Loucy (cell line): ENCODE data around the gene UPK3A.

Experiments
- H2AFZ ChIP-seq: fragments of 200-600 bp; sonication (generic); 2 replicates; pipeline ENCODE4 v1.6.0; 2016; ENCODE audit warnings: antibody characterized with exemption, mild to moderate bottlenecking, low read length, moderate library complexity
- H3F3A ChIP-seq: fragments of 200-600 bp; 2 replicates; pipeline ENCODE4 v1.6.0; 2016; ENCODE audit warnings: antibody characterized with exemption, low read depth, mild to moderate bottlenecking
- H3K27me3 ChIP-seq: fragments of 200-600 bp; sonication (generic); 2 replicates; pipeline ENCODE4 v1.6.1; 2014; ENCODE audit warnings: low read length, mild to moderate bottlenecking; ENCODE audit not compliant: insufficient read depth, poor library complexity, severe bottlenecking
- H3K36me3 ChIP-seq: fragments of 200-600 bp; sonication (generic); 2 replicates; pipeline ENCODE4 v1.6.1; 2016; ENCODE audit warnings: low read length; ENCODE audit not compliant: insufficient read depth
- H3K4me1 ChIP-seq: fragments of 200-600 bp; sonication (generic); 2 replicates; pipeline ENCODE4 v1.5.1; 2014; ENCODE audit warnings: low read length, mild to moderate bottlenecking; ENCODE audit not compliant: insufficient read depth, poor library complexity, severe bottlenecking
- H3K4me2 ChIP-seq: fragments of 200-600 bp; sonication (generic); 2 replicates; pipeline ENCODE4 v1.6.0; 2014; ENCODE audit warnings: antibody characterized with exemption, low read length, low read depth, mild to moderate bottlenecking; ENCODE audit not compliant: poor library complexity, severe bottlenecking
- H3K4me3 ChIP-seq: fragments of 200-600 bp; sonication (generic); 2 replicates; pipeline ENCODE4 v1.5.1; 2014; ENCODE audit warnings: low read length, mild to moderate bottlenecking, mixed read lengths; ENCODE audit not compliant: poor library complexity, severe bottlenecking
- H3K79me2 ChIP-seq: fragments of 200-600 bp; sonication (generic); 2 replicates; pipeline ENCODE4 v1.6.1; 2014; ENCODE audit warnings: low read length; ENCODE audit not compliant: insufficient read depth
- H3K9ac ChIP-seq: fragments of 200-600 bp; sonication (generic); 2 replicates; pipeline ENCODE4 v1.6.0; 2014; ENCODE audit warnings: mild to moderate bottlenecking, low read depth, low read length, moderate library complexity; ENCODE audit not compliant: poor library complexity, severe bottlenecking
- H3K9me2 ChIP-seq: fragments of 200-600 bp; sonication (generic); replicated peaks from 2 replicates; pipeline ENCODE4 v1.6.1; 2016; ENCODE audit warnings: low read depth, low read length, mixed read lengths
- H3K9me3 ChIP-seq: fragments of 200-600 bp; sonication (generic); 2 replicates; pipeline ENCODE4 v1.6.1; 2014; ENCODE audit warnings: mild to moderate bottlenecking, antibody characterized with exemption, low read length, low read depth; ENCODE audit not compliant: insufficient read depth
- H4K20me1 ChIP-seq: fragments of 200-600 bp; sonication (generic); 2 replicates; pipeline ENCODE4 v1.6.0; 2014; ENCODE audit warnings: antibody characterized with exemption, low read length, mild to moderate bottlenecking; ENCODE audit not compliant: insufficient read depth, poor library complexity, severe bottlenecking
- EZH2phosphoT487 ChIP-seq: fragments of 200-600 bp; IDR thresholded peaks from 2 replicates; pipeline ENCODE4 v1.6.1; 2018; ENCODE audit warnings: antibody characterized with exemption, mild to moderate bottlenecking, moderate library complexity, borderline replicate concordance
- TF ChIP-seq, protein P1 (sequence below): fragments of 200-600 bp; sonication (generic); conservative IDR thresholded peaks from 2 replicates; pipeline ENCODE4 v1.5.1; 2014; ENCODE audit warnings: mild to moderate bottlenecking, antibody characterized with exemption, low read length

The UPK3A gene

DNA sequence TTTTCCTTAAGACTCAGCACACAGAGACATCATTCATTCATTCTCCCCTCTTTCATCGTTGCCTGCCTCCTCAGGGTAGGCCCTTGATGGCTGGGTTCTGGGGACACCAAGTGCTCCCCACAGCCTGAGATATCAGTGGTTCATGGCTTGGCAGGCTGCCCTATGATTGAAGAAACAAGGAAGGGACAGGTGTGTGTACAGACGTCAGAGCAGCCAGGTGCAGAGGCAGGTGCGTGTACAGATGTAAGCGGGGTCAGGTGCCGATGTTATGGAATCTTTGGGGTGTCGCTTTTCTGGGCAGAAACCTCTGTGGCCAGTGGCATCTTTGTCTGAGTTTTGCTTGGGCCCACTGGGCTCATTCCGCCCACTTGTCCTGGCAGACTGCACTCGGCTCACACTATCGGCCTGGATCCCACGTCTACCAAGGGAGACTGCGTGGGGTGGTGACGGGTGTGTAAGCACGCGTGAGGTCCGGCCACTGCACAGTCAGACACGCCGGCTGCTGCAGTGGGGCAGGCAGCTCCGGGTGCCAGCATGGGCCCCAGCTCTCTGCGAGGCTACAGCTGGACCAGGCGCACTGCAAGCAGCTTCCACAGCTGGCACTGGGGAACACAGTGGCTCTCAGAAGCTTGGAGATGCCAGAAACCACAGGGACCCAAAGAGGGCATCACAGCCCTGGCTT is 23.2 kb upstream of the UPK3A start:
- Histone ChIP-seq H2AFZ (no peak overlapping the region), H3K9ac (no peak overlapping the region), H3K4me3 (no peak overlapping the region), H3K4me1 (no peaks in the 10 kb centered on the region), H4K20me1 (no peaks in the 10 kb centered on the region), H3K9me3 (no peaks in the 10 kb centered on the region), H3K27me3 (no peaks in the 10 kb centered on the region), H3K79me2 (no peaks in the 10 kb centered on the region), H3K9me2 (no peaks in the 10 kb centered on the region), H3F3A (no peaks in the 10 kb centered on the region), H3K4me2 (no peak overlapping the region), H3K36me3 (no peaks in the 10 kb centered on the region)
- no peak for TF ChIP-seq EZH2phosphoT487
- TF ChIP-seq, protein P1, sequence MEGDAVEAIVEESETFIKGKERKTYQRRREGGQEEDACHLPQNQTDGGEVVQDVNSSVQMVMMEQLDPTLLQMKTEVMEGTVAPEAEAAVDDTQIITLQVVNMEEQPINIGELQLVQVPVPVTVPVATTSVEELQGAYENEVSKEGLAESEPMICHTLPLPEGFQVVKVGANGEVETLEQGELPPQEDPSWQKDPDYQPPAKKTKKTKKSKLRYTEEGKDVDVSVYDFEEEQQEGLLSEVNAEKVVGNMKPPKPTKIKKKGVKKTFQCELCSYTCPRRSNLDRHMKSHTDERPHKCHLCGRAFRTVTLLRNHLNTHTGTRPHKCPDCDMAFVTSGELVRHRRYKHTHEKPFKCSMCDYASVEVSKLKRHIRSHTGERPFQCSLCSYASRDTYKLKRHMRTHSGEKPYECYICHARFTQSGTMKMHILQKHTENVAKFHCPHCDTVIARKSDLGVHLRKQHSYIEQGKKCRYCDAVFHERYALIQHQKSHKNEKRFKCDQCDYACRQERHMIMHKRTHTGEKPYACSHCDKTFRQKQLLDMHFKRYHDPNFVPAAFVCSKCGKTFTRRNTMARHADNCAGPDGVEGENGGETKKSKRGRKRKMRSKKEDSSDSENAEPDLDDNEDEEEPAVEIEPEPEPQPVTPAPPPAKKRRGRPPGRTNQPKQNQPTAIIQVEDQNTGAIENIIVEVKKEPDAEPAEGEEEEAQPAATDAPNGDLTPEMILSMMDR = no peak

DNA sequence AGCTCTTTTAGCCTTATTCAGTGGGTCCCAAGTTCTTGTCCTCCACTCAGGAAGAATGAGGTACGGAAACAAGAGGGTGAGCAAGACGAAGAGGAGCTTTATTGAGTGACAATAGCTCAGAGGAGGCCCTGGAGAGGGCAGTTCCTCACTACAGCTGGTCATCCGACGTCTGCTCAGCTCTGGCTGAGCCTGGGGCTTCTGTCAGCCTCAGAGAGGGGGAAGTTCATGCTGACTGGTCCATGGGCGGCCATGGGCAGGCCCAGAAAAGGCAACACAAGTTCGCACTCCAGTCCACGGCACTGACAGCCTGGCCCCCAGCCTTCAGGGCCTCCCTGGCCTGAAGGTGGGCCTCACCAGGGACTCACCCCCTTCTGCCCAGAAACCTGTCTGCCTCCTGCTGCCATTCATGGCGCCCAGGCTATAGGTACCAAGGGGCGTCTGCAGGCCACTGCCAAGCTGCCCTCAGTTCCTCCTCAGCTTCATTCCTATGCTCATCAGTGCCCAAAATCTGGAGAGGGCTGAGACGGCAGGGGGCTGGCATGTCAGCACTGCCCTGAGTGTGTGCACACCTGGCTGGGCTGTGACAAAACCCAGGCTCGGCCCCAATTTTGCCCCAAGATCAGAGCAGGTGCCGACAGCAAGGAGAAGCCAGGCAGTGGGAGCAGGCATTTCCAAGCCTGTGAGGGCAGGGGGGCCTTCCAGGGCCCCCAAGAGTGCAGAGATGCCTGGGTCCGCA is 22.4 kb upstream of the UPK3A start:
- Histone ChIP-seq H3K9ac (no peak overlapping the region), H3K4me3 (no peak overlapping the region), H3K27me3 (no peaks in the 10 kb centered on the region)

DNA sequence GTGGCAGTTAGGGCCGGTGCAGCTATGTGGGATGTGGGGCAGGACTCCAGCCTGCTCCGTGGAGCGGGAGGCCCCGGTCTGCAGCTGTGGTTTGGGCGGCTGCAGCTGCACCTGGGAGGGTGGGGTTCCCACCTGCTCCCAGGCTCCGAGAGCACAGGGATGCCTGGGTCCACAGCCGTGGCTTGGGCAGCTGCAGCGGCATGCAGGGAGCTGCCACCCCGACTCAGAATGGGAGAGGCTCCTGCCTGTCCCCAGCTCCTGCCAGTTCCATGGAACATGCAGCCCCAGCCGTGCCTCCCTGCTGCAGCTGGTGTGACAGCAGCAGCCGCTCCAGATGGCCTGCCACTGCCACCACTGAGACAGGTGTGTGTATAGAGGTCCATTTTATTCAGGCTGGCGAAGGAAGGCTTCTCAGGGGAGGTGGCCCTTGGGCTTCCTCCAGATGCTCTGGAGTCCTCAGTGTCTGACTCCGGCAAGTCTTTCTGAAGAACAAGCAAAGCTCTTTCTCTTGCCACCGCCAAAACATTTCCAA is 21.8 kb upstream of the UPK3A start:
- Histone ChIP-seq H3K9ac (no peak overlapping the region), H3K9me2 (no peaks in the 10 kb centered on the region), H3K36me3 (no peaks in the 10 kb centered on the region), H3K4me1 (no peaks in the 10 kb centered on the region), H2AFZ (no peak overlapping the region), H3K27me3 (no peaks in the 10 kb centered on the region), H3K4me3 (no peak overlapping the region), H3K4me2 (no peak overlapping the region), H4K20me1 (no peaks in the 10 kb centered on the region), H3F3A (no peaks in the 10 kb centered on the region), H3K79me2 (no peaks in the 10 kb centered on the region), H3K9me3 (no peaks in the 10 kb centered on the region)
- TF ChIP-seq EZH2phosphoT487 = no peak
- TF ChIP-seq, protein P1 = no peak

More for the DNA sequence above, 22.4 kb upstream of the UPK3A start:
- H3K9me3 ChIP-seq = no peaks in the 10 kb centered on the region
- no peaks in the 10 kb centered on the region for H3K9me2 ChIP-seq
- no peak overlapping the region for H3K4me2 ChIP-seq
- no peaks in the 10 kb centered on the region for H3K36me3 ChIP-seq
- no peaks in the 10 kb centered on the region for H4K20me1 ChIP-seq
- no peaks in the 10 kb centered on the region for H3K79me2 ChIP-seq
- no peaks in the 10 kb centered on the region for H3K4me1 ChIP-seq
- TF ChIP-seq, protein P1 = no peak
- TF ChIP-seq EZH2phosphoT487 = no peak
- H2AFZ ChIP-seq = no peak overlapping the region
- H3F3A ChIP-seq = no peaks in the 10 kb centered on the region
